Caco-2 (cell line): ENCODE measurements around the gene MICA. TPM values are rescaled to one million over a fixed set of nuclear protein-coding genes. Genes with fewer than 3 reads are reported as not detected.

Experiments
- BruUV-seq: library from RNA; stranded (reverse); fragments of 400-500 nt; replicated peaks from 2 replicates; lab custom pipeline; 2021; lab: Mats Ljungman, UMichigan
- CTCF ChIA-PET: fragments of 300-600 bp; sonication (Branson Sonifier 250); formaldehyde crosslinking; loops from one replicate; lab custom pipeline; 2022; ENCODE audit warnings: antibody characterized with exemption; lab: Charles Lee
- POLR2A ChIA-PET: fragments of 300-600 bp; sonication (Branson Sonifier 250); formaldehyde crosslinking; loops from one replicate; lab custom pipeline; 2022; ENCODE audit warnings: antibody characterized with exemption; lab: Charles Lee
- DNase-seq, 2 experiments: peaks; one replicate each; pipeline versions ENCODE4 v3.0.0 to v3.0.0-alpha.2; 2020 to 2022
- H3K27me3 ChIP-seq: replicated peaks from 2 replicates; pipeline ENCODE4 v1.6.0; 2011; ENCODE audit warnings: low read length; ENCODE audit not compliant: control insufficient read depth, insufficient read depth
- H3K36me3 ChIP-seq: 2 replicates; pipeline ENCODE4 v1.5.1; 2011; ENCODE audit warnings: low read length; ENCODE audit not compliant: control insufficient read depth, insufficient read depth
- H3K4me1 ChIP-seq: fragments of 250-450 bp; sonication (Bioruptor Pico); 2 replicates; pipeline ENCODE4 v1.5.1; 2020; ENCODE audit warnings: mild to moderate bottlenecking
- H3K4me3 ChIP-seq: 2 replicates; pipeline ENCODE4 v1.5.1; 2011; ENCODE audit warnings: low read depth, mild to moderate bottlenecking, control low read depth, low read length
- H3K9me3 ChIP-seq: fragments of 250-450 bp; sonication (Bioruptor Pico); 2 replicates; pipeline ENCODE4 v1.5.1; 2020; ENCODE audit warnings: mild to moderate bottlenecking, moderate library complexity
- H3K27ac Mint-ChIP-seq: one replicate; pipeline ENCODE4 v1.8.0; 2022; ENCODE audit warnings: mixed read lengths; ENCODE audit not compliant: unreplicated experiment
- H3K27me3 Mint-ChIP-seq: one replicate; pipeline ENCODE4 v1.8.0; 2022; ENCODE audit warnings: mixed read lengths; ENCODE audit not compliant: insufficient read depth, unreplicated experiment
- H3K36me3 Mint-ChIP-seq: one replicate; pipeline ENCODE4 v1.8.0; 2022; ENCODE audit warnings: mild to moderate bottlenecking, mixed read lengths; ENCODE audit not compliant: insufficient read depth, unreplicated experiment
- H3K4me1 Mint-ChIP-seq: one replicate; pipeline ENCODE4 v1.8.0; 2022; ENCODE audit warnings: low read depth, mixed read lengths; ENCODE audit not compliant: unreplicated experiment
- H3K4me3 Mint-ChIP-seq: one replicate; pipeline ENCODE4 v1.8.0; 2022; ENCODE audit warnings: mild to moderate bottlenecking, moderate library complexity, mixed read lengths; ENCODE audit not compliant: unreplicated experiment
- H3K9me3 Mint-ChIP-seq: one replicate; pipeline ENCODE4 v1.8.0; 2022; ENCODE audit warnings: mixed read lengths; ENCODE audit not compliant: unreplicated experiment
- CTCF ChIP-seq, 2 experiments: fragments of 200-600 bp in 1 of 2; IDR thresholded peaks; 1 replicate in 1 of 2; 2 replicates in 1 of 2; pipeline versions ENCODE4 v1.5.1 to v1.8.0; 2011 to 2022; ENCODE audit warnings: antibody characterized with exemption in 1 of 2, control low read depth in 1 of 2, inconsistent platforms in 1 of 2, low read depth in 1 of 2, low read length in 1 of 2, mild to moderate bottlenecking in 1 of 2, moderate library complexity in 1 of 2; ENCODE audit not compliant: insufficient read depth in 1 of 2, severe bottlenecking in 1 of 2, unreplicated experiment in 1 of 2
- intact Hi-C: fragments of 100-400 bp; cut with micrococcal nuclease; formaldehyde crosslinking; loops from one replicate; pipeline ENCODE4 v1.10.0; 2022; ENCODE audit not compliant: unreplicated experiment
- total RNA-seq: library from RNA; stranded (reverse); gene quantifications from 2 replicates; pipeline ENCODE4 v1.2.3, GENCODE V29; 2022

MICA gene
- total RNA-seq, 1 experiment from 2014 or later = 12.6 TPM

GRCh38 chr6:31419842-31420241 lies 16.4 kb downstream of the MICA start:
- intact Hi-C loops = no loop called here
- Mint-ChIP-seq H3K27ac (no peak overlapping the region), H3K9me3 (peaks cover 9% of the 10 kb centered on the region), H3K4me1 (no peaks in the 10 kb centered on the region), H3K4me3 (no peak overlapping the region), H3K36me3 (peaks cover under 1% of the 10 kb centered on the region), H3K27me3 (peaks cover 10% of the 10 kb centered on the region)
- TF ChIP-seq CTCF (IDR thresholded peaks at IDR 0.05; ENCODE audit: insufficient read depth in 1 of 2, low read depth in 1 of 2, low read length in 1 of 2, severe bottlenecking in 1 of 2, unreplicated experiment in 1 of 2) = no peak
- H3K9me3 ChIP-seq = no peaks in the 10 kb centered on the region
- H3K36me3 ChIP-seq = no peaks in the 10 kb centered on the region
- POLR2A ChIA-PET = no interaction called here
- CTCF ChIA-PET = no interaction called here
- H3K4me3 ChIP-seq = no peak overlapping the region
- no peak for DNase-seq
- BruUV-seq = no TSS peak
- H3K27me3 ChIP-seq = no peaks in the 10 kb centered on the region
- no peaks in the 10 kb centered on the region for H3K4me1 ChIP-seq

GRCh38 chr6:31420546-31420945 lies 17.2 kb downstream of the MICA start:
- intact Hi-C loops = no loop called here
- no peak overlapping the region for H3K4me3 ChIP-seq
- no peaks in the 10 kb centered on the region for H3K27me3 ChIP-seq
- BruUV-seq = no TSS peak
- H3K9me3 ChIP-seq = no peaks in the 10 kb centered on the region
- H3K36me3 ChIP-seq = no peaks in the 10 kb centered on the region
- ChIA-PET CTCF (no interaction called here), POLR2A (no interaction called here)
- H3K4me1 ChIP-seq = no peaks in the 10 kb centered on the region
- no peak for DNase-seq
- H3K27ac Mint-ChIP-seq = no peak overlapping the region
- TF ChIP-seq CTCF (IDR thresholded peaks at IDR 0.05; ENCODE audit: insufficient read depth in 1 of 2, low read depth in 1 of 2, low read length in 1 of 2, severe bottlenecking in 1 of 2, unreplicated experiment in 1 of 2) = no peak
- no peaks in the 10 kb centered on the region for H3K36me3 Mint-ChIP-seq
- H3K27me3 Mint-ChIP-seq = peaks cover 12% of the 10 kb centered on the region
- no peak overlapping the region for H3K4me3 Mint-ChIP-seq
- H3K9me3 Mint-ChIP-seq = peaks cover 9% of the 10 kb centered on the region
- H3K4me1 Mint-ChIP-seq = no peaks in the 10 kb centered on the region

- ChIA-PET CTCF (no interaction called here), POLR2A (no interaction called here)
- no peaks in the 10 kb centered on the region; the same call in 1 of the 2 replicates for H3K9me3 ChIP-seq
- H3K36me3 Mint-ChIP-seq = no peaks in the 10 kb centered on the region
- TF ChIP-seq CTCF (IDR thresholded peaks at IDR 0.05; ENCODE audit: insufficient read depth in 1 of 2, low read depth in 1 of 2, low read length in 1 of 2, severe bottlenecking in 1 of 2, unreplicated experiment in 1 of 2) = no peak
- no peak overlapping the region for H3K27ac Mint-ChIP-seq
- no peak overlapping the region for H3K4me3 Mint-ChIP-seq
- H3K4me3 ChIP-seq = no peak overlapping the region
- no peak for DNase-seq
- peaks cover 2% of the 10 kb centered on the region for H3K9me3 Mint-ChIP-seq
- no peaks in the 10 kb centered on the region for H3K4me1 Mint-ChIP-seq
- peaks cover 15% of the 10 kb centered on the region for H3K27me3 Mint-ChIP-seq
- H3K36me3 ChIP-seq = no peaks in the 10 kb centered on the region
- intact Hi-C loops = no loop called here
- no TSS peak for BruUV-seq
- no peaks in the 10 kb centered on the region for H3K4me1 ChIP-seq
- no peaks in the 10 kb centered on the region for H3K27me3 ChIP-seq
These were observed 19.2 kb downstream of the MICA start for GRCh38 chr6:31422587-31422986.
